KOPT-K1 (cell line): Measurements from ENCODE around the gene NR1I2.

Experiments
- H3K27ac ChIP-seq: fragments of 200-600 bp; sonication (generic); 2 replicates; pipeline ENCODE4 v1.5.1; 2016; ENCODE audit warnings: antibody characterized with exemption, mild to moderate bottlenecking, low read depth, low read length; ENCODE audit not compliant: poor library complexity, severe bottlenecking
- H3K36me3 ChIP-seq: fragments of 200-600 bp; sonication (generic); 2 replicates; pipeline ENCODE4 v1.5.1; 2017; ENCODE audit warnings: antibody characterized with exemption, mild to moderate bottlenecking, low read length, moderate library complexity; ENCODE audit not compliant: insufficient read depth
- H3K9me3 ChIP-seq: fragments of 200-600 bp; sonication (generic); 2 replicates; pipeline ENCODE4 v1.5.1; 2017; ENCODE audit warnings: antibody characterized with exemption, low read length, mild to moderate bottlenecking; ENCODE audit not compliant: insufficient read depth, poor library complexity, severe bottlenecking

NR1I2 gene

DNA sequence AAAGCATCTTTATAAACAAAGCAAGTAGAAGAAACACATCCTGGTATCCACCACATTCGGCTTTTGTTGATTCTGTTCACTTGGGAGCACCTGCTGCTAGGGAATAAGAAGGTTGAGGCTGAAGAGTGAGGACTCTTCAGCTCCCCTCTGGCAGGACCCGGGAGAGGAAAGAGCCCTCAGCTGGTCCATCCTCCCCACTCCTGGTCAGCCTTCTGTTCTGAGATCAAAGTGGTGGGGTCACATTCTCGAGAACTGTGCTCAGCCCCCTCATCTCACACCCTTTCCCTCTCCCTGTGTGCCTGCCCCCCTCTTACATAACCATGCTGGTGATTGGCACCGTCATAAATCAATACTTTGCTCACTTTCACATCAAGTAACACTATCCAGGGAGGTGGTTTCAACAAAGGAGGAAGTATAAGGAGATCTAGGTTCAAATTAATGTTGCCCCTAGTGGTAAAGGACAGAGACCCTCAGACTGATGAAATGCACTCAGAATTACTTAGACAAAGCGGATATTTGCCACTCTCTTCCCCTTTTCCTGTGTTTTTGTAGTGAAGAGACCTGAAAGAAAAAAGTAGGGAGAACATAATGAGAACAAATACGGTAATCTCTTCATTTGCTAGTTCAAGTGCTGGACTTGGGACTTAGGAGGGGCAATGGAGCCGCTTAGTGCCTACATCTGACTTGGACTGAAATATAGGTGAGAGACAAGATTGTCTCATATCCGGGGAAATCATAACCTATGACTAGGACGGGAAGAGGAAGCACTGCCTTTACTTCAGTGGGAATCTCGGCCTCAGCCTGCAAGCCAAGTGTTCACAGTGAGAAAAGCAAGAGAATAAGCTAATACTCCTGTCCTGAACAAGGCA is at the start of gene NR1I2:
TSS of gene NR1I2 (plus strand) at position 772 of the 869 bp plus-strand sequence.
- Histone ChIP-seq H3K36me3 (no peaks in the 10 kb centered on the region), H3K9me3 (peaks cover 2% of the 10 kb centered on the region), H3K27ac (no peak within 1 kb of the TSS)

DNA sequence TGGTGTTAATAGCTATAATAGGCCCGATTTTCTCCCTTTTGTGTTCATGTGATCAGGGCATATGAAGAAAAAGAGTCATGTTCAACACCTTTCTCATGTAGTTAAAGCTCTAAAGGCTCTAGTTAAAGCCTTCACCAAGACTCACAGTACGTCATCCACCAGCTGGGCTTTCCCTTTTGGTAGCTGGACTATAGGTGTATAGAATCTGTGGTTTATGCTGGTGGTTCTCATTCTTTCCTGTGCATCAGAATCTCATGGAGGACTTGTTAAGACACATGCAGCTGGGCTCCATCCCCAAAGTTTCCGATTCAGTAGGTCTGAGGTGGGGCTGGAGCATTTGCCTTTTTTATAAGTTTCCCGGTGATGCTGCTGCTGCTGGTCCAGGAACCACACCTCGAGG is 48.1 kb upstream of the NR1I2 start:
- no peaks in the 10 kb centered on the region for H3K9me3 ChIP-seq
- H3K27ac ChIP-seq = no peak overlapping the region
- no peaks in the 10 kb centered on the region for H3K36me3 ChIP-seq

DNA sequence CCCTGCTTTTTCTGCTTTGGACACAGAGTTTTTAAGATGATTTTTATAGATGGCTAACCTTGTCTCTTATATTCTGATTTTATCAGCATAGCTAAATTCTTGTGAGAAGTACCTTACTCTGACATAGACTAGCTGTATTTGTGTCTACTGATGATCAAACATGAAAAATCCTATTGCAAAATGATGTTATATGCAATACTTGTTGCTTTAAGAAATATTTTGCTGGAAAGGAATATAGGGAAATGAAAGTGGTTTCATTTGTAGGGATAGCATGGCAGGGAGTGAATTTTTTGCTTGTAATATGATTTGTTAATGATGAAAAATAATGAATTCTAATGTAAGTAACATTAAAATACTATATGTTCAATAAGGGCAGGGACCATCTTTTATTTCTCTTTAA is 43.2 kb upstream of the NR1I2 start:
- no peaks in the 10 kb centered on the region for H3K36me3 ChIP-seq
- no peaks in the 10 kb centered on the region for H3K9me3 ChIP-seq
- H3K27ac ChIP-seq = no peak overlapping the region

DNA sequence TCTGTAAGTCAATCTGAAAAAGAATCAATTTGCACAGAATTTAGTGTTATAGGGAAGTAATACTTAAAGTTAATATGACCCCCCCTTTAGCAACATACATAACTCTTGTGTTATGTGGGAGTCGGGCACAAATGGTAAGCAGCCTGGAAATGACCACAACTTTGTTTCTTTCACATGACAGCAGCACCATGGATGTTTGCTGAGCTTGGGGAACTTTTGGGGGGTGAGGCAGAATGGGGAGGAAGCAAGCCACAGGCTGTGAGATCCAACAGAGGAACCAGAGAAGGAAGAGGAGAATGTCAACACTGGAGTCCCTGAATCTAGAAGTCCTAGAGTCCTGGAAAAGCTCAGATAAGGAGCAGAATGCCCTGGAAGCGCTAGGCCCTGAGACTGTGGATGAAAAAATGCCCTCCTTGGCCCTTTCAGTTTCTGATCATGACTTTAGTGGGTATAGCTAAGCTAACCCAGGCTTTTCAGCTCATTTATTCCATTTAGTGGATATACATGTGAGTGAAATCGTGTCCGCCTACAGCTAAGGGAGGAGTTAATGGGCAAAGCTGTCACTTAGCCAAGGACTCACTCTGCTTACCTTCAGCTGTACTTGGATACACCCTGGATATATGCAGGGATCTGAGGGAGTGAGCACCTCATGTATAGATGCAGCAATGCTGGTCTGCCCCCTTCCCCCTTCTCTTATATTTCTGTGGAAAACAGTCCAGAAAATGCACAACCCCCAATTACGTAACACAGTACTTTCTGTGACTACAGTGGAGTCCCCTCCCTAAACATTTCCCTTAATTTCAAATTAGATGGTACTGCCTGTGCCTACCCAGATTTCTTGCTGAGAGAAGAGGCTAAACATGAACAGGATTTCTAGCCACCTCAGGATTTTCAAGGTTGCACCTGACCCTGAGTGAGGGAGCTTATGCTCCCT is 40.0 kb upstream of the NR1I2 start:
- Histone ChIP-seq H3K36me3 (no peaks in the 10 kb centered on the region), H3K27ac (no peak overlapping the region), H3K9me3 (no peaks in the 10 kb centered on the region)

DNA sequence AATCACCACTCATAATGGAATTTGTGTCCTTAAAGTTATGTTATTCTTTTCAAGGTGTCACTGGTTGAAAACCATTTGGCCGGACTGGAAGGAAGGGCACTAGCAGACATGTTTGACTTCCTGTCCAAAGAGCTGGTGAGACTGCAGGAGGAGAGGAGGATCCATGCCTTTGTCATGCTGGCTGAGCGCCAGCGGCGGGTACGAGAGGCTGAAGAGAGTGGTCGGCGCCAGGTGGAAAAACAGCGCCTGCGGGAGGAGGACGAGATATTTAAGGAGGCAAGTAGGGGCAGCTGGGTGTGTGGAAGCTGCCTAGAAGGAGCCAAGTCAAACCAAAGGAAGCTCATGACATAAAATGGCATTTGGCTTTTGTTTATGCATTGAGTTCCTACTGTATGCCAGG is 38.0 kb upstream of the NR1I2 start:
- Histone ChIP-seq H3K36me3 (no peaks in the 10 kb centered on the region), H3K9me3 (no peaks in the 10 kb centered on the region), H3K27ac (no peak overlapping the region)

DNA sequence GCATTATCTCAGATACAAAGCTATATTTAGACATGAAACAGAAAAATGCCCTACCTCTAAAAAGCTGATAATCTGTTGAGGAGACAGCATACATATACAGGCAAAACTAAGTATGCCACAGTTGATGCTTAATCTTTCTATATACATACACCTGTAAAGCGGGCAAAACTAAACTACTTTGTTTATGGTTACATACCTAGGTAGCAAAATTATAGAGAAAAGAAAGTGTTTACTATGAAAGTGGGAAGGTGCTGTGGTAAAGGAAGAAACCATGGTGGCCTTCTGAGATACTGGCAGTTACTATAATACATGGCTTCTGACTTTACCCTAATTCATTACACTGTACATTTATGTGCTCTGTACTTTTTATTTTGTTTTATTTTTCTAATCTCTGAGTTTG is 36.0 kb upstream of the NR1I2 start:
- H3K9me3 ChIP-seq = no peaks in the 10 kb centered on the region
- no peak overlapping the region for H3K27ac ChIP-seq
- H3K36me3 ChIP-seq = no peaks in the 10 kb centered on the region

DNA sequence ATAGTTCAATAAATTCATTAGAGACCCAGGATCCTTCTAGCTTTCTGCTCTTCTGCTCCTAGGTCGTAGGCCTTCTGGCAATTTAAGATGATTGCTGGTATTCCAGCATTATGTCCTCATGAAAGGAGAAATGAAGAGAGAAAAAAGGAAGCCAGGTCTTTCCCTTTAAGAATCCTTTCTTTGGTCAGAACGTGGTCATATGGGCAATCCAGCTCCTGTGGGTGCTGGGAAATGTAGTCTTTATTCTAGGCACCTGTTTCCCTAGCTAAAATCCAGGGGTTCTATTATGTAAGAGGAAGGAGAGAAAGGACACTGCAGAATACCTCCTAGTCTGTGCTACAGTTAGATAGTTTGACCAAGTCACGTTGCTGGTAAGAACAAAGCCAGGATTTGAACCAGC is 35.5 kb upstream of the NR1I2 start:
- Histone ChIP-seq H3K36me3 (no peaks in the 10 kb centered on the region), H3K9me3 (no peaks in the 10 kb centered on the region), H3K27ac (no peak overlapping the region)

DNA sequence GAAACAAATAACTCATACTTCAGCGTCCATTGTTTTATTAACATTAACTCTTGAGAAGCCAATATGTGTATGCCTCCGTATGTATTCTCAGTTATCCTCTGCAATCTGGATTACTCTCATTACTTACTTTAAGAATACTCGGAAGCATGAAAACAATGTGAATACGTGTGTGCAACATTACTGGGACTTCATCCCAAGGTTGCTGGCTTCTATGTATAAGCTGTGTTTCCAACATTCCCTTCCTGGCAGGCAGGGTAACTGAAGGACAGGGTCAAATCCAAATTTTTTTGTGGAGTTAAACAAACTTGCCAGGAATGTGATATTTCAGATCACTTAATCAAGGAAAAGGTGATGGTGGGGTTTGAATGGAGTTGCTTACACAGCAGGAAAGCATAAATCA is 34.5 kb upstream of the NR1I2 start:
- H3K27ac ChIP-seq = no peak overlapping the region
- H3K36me3 ChIP-seq = no peaks in the 10 kb centered on the region
- H3K9me3 ChIP-seq = no peaks in the 10 kb centered on the region

- H3K9me3 ChIP-seq = no peaks in the 10 kb centered on the region
- no peak overlapping the region for H3K27ac ChIP-seq
- H3K36me3 ChIP-seq = no peaks in the 10 kb centered on the region
These were observed 32.9 kb upstream of the NR1I2 start for GRCh38 chr3:119748991-119749390.

GRCh38 chr3:119751423-119751822 is 30.5 kb upstream of the NR1I2 start:
- no peaks in the 10 kb centered on the region for H3K36me3 ChIP-seq
- no peaks in the 10 kb centered on the region for H3K9me3 ChIP-seq

DNA sequence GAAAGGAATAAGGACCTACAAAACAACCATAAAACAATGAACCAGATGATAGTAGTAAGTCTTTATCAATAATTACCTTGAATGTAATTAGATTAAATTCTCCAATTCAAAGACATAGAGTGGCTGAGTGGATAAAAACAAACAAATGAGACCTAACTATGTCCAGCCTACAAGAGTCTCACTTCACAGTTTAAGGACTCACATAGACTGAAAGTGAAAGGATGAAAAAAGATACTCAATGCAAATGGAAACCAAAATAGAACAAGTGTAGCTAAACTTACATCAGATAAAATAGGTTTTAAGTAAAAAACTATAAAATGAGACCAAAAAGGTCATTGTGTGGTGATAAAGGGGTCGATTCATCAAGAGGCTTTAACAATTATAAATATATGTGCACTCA is 21.9 kb upstream of the NR1I2 start:
- no peaks in the 10 kb centered on the region for H3K36me3 ChIP-seq
- H3K9me3 ChIP-seq = peaks cover 16% of the 10 kb centered on the region
- H3K27ac ChIP-seq = no peak overlapping the region

More at GRCh38 chr3:119751423-119751822, 30.5 kb upstream of the NR1I2 start:
- H3K27ac ChIP-seq = no peak overlapping the region

- no peaks in the 10 kb centered on the region for H3K36me3 ChIP-seq
- H3K9me3 ChIP-seq = peaks cover 16% of the 10 kb centered on the region
- no peak overlapping the region for H3K27ac ChIP-seq
These were observed 19.0 kb upstream of the NR1I2 start for GRCh38 chr3:119762876-119763275.

GRCh38 chr3:119763466-119763865 is 18.4 kb upstream of the NR1I2 start:
- H3K36me3 ChIP-seq = no peaks in the 10 kb centered on the region
- peaks cover 16% of the 10 kb centered on the region for H3K9me3 ChIP-seq
- H3K27ac ChIP-seq = no peak overlapping the region

DNA sequence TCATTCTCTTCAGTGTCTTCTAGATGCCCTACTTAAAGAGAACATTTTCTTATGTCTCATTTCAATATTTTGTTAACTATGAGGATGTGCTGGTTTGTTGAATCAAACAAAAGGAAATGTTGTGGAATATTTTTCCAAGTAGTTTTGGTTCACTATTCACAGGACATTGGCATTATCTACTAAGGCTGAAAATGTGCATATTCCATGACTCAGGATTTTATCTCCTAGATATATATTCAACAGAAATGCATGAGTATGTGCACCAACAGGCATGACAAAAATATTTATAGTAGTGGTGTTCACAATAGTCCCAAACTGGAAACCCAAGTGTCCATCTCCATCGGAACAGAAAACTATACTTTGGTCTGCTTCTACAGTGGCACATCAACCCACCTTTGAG is 16.7 kb upstream of the NR1I2 start:
- H3K36me3 ChIP-seq = no peaks in the 10 kb centered on the region
- H3K27ac ChIP-seq = no peak overlapping the region

DNA sequence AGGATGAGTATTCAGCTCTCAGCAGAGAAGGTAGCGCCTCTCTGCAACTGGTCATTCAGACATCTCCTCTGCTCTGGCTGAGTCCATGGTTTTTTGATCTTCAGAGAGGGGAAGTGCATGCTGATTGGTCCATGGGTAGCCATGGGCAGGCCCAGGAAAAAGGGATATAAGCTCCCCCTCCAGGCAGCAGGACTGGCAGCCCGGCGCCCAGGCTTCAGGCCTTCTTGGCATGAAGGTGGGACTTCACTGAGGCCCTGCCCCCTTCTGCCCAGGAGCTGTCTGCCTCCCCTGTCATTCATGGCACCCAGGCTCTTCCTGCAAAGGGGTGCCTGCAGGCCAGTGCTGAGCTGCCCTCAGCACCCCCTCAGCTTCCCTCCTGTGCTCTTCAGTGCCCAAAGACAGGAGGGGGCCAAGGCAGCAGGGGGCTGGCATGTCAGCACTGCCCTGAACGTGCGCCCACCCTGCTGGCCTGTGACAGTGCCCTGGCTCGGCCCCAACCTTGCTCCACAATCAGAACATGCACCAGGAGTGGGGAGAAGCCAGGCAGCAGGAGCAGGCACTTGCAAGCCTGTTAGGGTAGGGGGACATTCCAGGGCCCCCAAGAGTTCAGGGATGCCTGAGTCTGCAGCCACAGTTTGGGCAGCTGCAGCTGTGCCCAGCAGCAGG is 13.8 kb upstream of the NR1I2 start:
- H3K27ac ChIP-seq = no peak overlapping the region
- H3K9me3 ChIP-seq = no peaks in the 10 kb centered on the region
- H3K36me3 ChIP-seq = no peaks in the 10 kb centered on the region

More for the DNA sequence above, 16.7 kb upstream of the NR1I2 start:
- H3K9me3 ChIP-seq = peaks cover 11% of the 10 kb centered on the region
